GM18498 (cell line): ENCODE data around the gene WSCD1.

Experiments used
- ATAC-seq: cut with Tn5 transposase; IDR thresholded peaks from one replicate; pipeline ENCODE4 v1.9.1; 2021; ENCODE audit warnings: mild to moderate bottlenecking, moderate library complexity; ENCODE audit not compliant: unreplicated experiment

The WSCD1 gene

GRCh38 chr17:6084311-6085161, 14.4 kb downstream of the WSCD1 start:
- ATAC-seq: no peak

GRCh38 chr17:6085812-6086211, 15.6 kb downstream of the WSCD1 start:
- ATAC-seq: no peak

DNA sequence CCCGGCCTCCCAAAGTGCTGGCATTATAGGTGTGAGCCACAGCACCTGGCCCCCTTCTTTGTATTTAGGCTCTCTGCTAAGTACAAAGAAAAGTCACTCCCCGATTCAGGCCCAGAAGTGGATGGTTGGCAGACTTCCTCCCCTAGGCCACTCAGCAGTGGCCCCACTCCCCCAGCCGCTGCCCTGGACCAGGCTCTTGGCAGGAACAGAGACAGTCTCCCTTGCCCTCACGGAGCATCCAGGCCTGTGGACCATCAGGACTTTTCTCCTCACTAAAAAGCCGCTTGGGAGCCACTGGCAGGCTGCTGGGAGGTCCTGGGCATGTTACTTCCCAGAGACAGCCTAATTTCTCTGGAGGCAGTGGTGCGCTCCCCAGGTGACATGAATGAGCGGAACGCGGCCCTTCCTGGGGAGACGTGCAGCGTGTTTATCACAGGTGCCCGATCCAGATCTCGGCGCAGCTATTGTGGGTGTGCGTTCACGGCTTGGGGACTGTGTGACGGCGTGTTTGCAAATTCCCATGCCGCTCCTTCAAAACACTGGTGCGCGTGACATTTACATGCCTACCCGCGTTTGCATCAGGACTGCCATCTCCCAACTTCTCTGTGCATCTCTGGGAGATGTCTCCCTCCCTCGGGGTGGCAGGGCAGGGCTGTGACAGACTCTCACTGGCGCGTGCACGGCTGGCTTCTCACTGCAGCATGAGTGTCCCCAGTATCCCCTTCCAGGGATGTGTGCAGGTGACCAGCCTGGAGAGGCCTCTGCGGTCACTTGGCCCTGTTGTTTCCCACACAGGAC, 16.6 kb downstream of the WSCD1 start:
- no peak for ATAC-seq

DNA sequence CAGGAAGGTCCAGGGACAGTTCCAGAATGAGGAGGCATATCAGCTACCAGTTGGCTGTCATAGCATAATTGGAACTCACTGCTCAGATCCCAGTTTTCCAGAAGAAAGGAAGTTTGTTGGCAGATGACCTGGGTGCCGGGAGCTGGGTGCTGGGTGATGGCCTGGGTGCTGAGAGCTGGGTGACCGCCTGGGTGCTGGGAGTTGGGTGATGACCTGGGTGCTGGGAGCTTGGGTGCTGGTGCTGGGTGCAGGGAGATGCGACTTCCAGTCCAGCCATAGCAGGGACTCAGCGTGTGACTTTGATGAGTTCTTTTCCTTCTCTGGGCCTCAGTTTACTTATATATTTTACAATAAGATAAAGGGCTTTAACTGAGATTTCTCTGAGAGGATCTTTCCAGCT, 18.0 kb downstream of the WSCD1 start:
- ATAC-seq: no peak

DNA sequence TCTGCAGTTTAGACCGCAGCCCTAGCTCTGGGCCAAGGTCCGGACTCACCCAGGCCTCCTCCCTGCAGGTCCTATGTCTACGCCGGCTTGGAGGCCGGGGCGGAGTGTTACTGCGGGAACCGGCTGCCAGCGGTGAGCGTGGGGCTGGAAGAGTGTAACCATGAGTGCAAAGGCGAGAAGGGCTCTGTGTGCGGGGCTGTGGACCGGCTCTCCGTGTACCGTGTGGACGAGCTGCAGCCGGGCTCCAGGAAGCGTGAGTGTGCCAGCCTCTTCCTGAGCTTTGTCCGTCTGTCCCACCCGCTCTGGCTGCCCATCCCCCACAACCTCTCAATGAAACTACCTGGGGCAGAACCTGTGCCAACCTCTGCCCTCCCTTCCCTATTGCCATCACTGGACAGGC, 20.1 kb downstream of the WSCD1 start:
- ATAC-seq: no peak

- no peak for ATAC-seq
Observed at GRCh38 chr17:6092182-6092902, 22.2 kb downstream of the WSCD1 start.

DNA sequence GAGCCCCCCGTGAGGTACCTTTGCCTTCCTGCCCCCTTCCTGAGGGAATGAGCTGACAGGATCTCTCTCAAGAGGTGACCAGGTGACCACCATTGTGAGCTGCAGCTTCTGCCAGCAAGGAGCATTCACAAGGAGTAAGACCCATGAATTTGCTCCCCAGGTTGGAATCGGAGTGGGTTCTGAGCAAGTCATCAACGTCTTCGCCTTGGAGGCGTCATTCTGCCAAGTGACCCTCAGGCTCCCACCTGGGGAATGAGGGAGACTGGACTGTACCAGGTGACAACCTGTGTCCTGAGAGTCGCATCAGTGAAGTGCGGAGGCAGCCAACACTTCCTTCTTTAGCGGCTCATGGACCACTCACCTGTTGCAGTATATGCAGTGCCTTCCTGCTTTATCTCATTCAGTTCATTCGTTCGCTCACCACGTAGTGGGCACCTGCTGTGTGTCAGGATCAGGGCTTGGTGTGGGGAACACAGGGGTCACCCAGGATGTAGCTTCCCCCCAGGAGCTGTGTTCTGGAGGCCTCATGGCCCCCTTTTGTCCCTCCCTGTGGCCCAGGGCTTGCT, 22.8 kb downstream of the WSCD1 start:
- no peak for ATAC-seq

GRCh38 chr17:6094453-6094852, 24.3 kb downstream of the WSCD1 start:
- ATAC-seq: no peak

DNA sequence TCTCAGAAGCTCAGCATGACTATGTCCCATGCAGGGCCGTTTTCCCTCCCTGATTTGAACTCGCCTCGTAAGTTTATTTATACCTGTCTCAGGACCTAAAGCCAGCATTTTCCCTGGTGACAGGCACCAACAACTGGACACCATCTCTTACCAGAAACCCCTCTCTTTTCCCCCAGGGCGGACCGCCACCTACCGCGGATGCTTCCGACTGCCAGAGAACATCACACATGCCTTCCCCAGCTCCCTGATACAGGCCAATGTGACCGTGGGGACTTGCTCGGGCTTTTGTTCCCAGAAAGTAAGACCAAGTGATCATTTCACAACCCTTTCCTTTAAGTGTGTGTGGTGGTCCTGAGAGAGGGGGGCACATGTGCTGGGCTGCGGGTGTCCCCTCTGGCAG, 24.7 kb downstream of the WSCD1 start:
- ATAC-seq: no peak

DNA sequence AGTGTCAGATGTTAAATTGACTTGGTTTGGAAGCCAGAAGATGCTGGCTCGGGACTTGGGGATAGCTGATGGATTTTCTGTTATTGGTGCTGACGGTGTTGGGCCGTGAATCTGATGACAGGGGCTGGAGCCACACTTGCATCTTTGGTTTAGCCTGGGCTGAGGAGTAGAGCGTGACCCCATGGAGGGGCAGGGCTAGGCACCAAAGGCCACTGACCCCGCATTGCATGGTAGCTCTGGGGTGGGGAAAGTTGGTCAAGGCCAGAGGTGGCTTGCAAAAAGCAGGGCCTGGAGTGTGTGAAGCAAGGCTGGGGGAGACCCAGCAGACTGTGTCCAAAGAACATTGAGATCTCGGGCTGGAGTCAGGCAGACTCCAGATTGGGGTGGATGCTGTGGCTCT, 25.3 kb downstream of the WSCD1 start:
- ATAC-seq: no peak

GRCh38 chr17:6096201-6097004, 26.2 kb downstream of the WSCD1 start:
- ATAC-seq: no peak

- ATAC-seq: no peak
Observed at GRCh38 chr17:6097005-6097279, 26.8 kb downstream of the WSCD1 start.

- ATAC-seq: no peak
Observed at GRCh38 chr17:6098050-6098822, 28.1 kb downstream of the WSCD1 start.

DNA sequence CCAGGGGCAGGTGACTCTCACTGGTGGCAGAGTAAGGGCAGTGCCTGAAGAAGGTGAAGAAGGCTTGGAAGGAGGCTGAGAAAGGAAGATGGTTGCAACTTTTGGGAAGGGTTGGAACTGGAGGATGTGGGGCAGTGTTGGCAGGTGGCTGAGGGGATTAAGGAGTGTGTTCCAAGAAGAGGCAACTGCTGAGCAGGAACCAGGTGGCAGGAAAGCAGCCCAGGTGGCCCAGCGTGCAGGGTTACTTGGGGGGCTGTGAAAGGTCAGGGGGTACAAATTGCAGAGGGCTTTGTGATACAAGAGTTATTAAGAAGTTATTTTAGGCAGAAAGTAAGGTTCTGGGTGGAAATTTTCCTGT, 28.6 kb downstream of the WSCD1 start:
- ATAC-seq: no peak

DNA sequence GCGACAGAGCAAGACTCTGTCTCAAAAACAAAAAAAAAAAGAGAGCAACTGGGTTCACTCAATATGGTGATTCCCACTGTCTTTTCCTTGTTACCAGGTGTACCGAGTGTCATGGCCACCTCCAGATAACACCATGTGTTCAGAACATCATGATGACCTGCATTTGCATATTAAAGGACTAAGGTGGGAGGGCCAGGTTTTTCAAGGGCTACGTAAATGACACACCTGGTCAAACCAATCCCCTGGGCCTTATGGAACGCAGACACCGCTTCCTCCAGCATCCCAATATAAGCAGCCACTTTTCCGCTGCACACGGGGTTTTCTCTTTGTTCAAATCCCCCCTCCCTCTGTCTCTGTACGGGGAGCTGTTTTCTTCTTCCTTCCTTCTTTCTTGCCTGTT, 29.3 kb downstream of the WSCD1 start:
- no peak for ATAC-seq

- no peak for ATAC-seq
Observed at GRCh38 chr17:6100146-6100545, 30.0 kb downstream of the WSCD1 start.

- no peak for ATAC-seq
Observed at GRCh38 chr17:6100891-6101500, 30.8 kb downstream of the WSCD1 start.

GRCh38 chr17:6101706-6102105, 31.5 kb downstream of the WSCD1 start:
- no peak for ATAC-seq

DNA sequence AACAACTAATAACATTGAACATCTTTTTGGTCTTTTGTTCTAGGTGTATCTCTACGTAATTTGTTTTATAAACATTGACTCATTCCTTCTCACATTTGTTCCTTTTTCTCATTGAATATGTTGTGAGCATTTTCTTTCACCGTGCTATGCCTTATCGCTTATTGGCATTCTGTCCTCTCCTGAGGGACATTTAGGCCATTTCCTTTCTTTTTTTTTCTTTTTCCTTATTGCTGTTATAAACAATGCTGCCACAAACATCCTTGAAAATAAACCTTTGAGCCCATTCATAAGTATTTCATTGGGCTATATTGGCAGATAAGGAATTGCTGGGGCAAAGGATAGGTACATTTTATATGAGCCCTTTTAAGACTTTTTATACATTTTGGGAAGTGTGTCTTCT, 32.4 kb downstream of the WSCD1 start:
- ATAC-seq: no peak
